Measurements from ENCODE around the gene ITGB1BP1. TPM values are rescaled to one million over a fixed set of nuclear protein-coding genes. Genes with fewer than 3 reads are reported as not detected.

Gene ITGB1BP1
- polyA plus RNA-seq, 1 of the 3 experiments (the other 2 are of a cell fraction): 56.6 TPM

- H3K9me2 ChIP-seq: no peaks in the 10 kb centered on the region
- no peak overlapping the region for H3K27ac ChIP-seq (ENCODE audit: low read depth in 2 of 2, low read length in 1 of 2)
- CTCF ChIA-PET: interaction anchor here (1.1 to 1.4 kb wide), 2 partner anchors 15 to 210 kb away, joined by 3 read pairs; no protein-coding TSS in a partner anchor
- no peak overlapping the region for H2AFZ ChIP-seq (ENCODE audit: low read depth)
- no peaks in the 10 kb centered on the region for H3K27me3 ChIP-seq (ENCODE audit: insufficient read depth)
- H3K4me1 ChIP-seq (ENCODE audit: control insufficient read depth in 1 of 2, insufficient read depth in 2 of 2, low read depth in 1 of 2, low read length in 1 of 2): peaks cover 0 to 3% of the 10 kb centered on the region in 2 experiments; a peak in 2 of 4 replicates
- H3K79me2 ChIP-seq (ENCODE audit: insufficient read depth): 0 out of 2 replicates have a peak, but pooled peaks cover 3% of the 10 kb centered on the region
- no peak overlapping the region for H3K9ac ChIP-seq
- TF ChIP-seq RXRA (IDR thresholded peaks at IDR 0.05; ENCODE audit: borderline replicate concordance, low read depth) (no peak), JUND (IDR thresholded peaks at IDR 0.05) (no peak), FOXM1 (IDR thresholded peaks at IDR 0.05; ENCODE audit: low read depth) (no peak), TAF1 (IDR thresholded peaks at IDR 0.05; ENCODE audit: borderline replicate concordance, low read depth, low read length) (no peak), RAD21 (IDR thresholded peaks at IDR 0.05; ENCODE audit: low read length) (no peak), MEF2A (IDR thresholded peaks at IDR 0.05; ENCODE audit: borderline replicate concordance, low read depth) (no peak), EP300 (IDR thresholded peaks at IDR 0.05; ENCODE audit: borderline replicate concordance in 1 of 2, low read depth in 1 of 2, low read length in 1 of 2) (no peak), POLR2AphosphoS5 (IDR thresholded peaks at IDR 0.05; ENCODE audit: low read depth, low read length) (no peak)
- H4K20me1 ChIP-seq (ENCODE audit: insufficient read depth): peaks cover 10% of the 10 kb centered on the region
- POLR2A ChIA-PET: interaction anchor here (0.6 kb wide), 1 partner anchor 209 kb away, joined by 3 read pairs; no protein-coding TSS in a partner anchor
- 90% methylated on average over 13 of the region's 13 CpGs for WGBS (ENCODE audit: low lambda C conversion rate)
- DNase-seq: no peak
- H3F3A ChIP-seq (replicated peaks; ENCODE audit: insufficient read depth): peaks cover 58% of the 10 kb centered on the region
- no peak overlapping the region for H3K4me3 ChIP-seq (ENCODE audit: low read depth in 2 of 2, low read length in 1 of 2)
- H3K9me3 ChIP-seq: no peaks in the 10 kb centered on the region
- peaks cover 64% of the 10 kb centered on the region in 2 experiments for H3K36me3 ChIP-seq (replicated peaks in 1 of 2; ENCODE audit: control insufficient read depth in 1 of 2, insufficient read depth in 2 of 2, low read length in 1 of 2)
- no peak overlapping the region for H3K4me2 ChIP-seq
Observed at GRCh38 chr2:9406529-9407362, 16.6 kb downstream of the ITGB1BP1 start.

- Histone ChIP-seq H3K9ac (no peak overlapping the region), H2AFZ (ENCODE audit: low read depth) (no peak overlapping the region), H3K9me2 (no peaks in the 10 kb centered on the region), H3F3A (replicated peaks; ENCODE audit: insufficient read depth) (peaks cover 51% of the 10 kb centered on the region), H3K79me2 (ENCODE audit: insufficient read depth) (no peaks in the 10 kb centered on the region), H3K9me3 (no peaks in the 10 kb centered on the region), H4K20me1 (ENCODE audit: insufficient read depth) (peaks cover 10% of the 10 kb centered on the region), H3K36me3 (replicated peaks in 1 of 2; ENCODE audit: control insufficient read depth in 1 of 2, insufficient read depth in 2 of 2, low read length in 1 of 2) (peaks cover 57 to 75% of the 10 kb centered on the region in 2 experiments), H3K4me3 (ENCODE audit: low read depth in 2 of 2, low read length in 1 of 2) (no peak overlapping the region), H3K4me2 (no peak overlapping the region), H3K27me3 (ENCODE audit: insufficient read depth) (no peaks in the 10 kb centered on the region), H3K4me1 (ENCODE audit: control insufficient read depth in 1 of 2, insufficient read depth in 2 of 2, low read depth in 1 of 2, low read length in 1 of 2) (peaks cover 0 to 3% of the 10 kb centered on the region in 2 experiments; a peak in 2 of 4 replicates), H3K27ac (ENCODE audit: low read depth in 2 of 2, low read length in 1 of 2) (no peak overlapping the region)
- ChIA-PET POLR2A (no interaction called here), CTCF (no interaction called here)
- DNase-seq: no peak
- WGBS (ENCODE audit: low lambda C conversion rate): 95% methylated on average over 2 of the region's 2 CpGs
- TF ChIP-seq TAF1 (IDR thresholded peaks at IDR 0.05; ENCODE audit: borderline replicate concordance, low read depth, low read length): no peak
- no peak for TF ChIP-seq RCOR1 (IDR thresholded peaks at IDR 0.05; ENCODE audit: low read length)
- TF ChIP-seq USF2 (IDR thresholded peaks at IDR 0.05; ENCODE audit: borderline replicate concordance, low read depth, low read length): no peak
- TF ChIP-seq, protein P1, sequence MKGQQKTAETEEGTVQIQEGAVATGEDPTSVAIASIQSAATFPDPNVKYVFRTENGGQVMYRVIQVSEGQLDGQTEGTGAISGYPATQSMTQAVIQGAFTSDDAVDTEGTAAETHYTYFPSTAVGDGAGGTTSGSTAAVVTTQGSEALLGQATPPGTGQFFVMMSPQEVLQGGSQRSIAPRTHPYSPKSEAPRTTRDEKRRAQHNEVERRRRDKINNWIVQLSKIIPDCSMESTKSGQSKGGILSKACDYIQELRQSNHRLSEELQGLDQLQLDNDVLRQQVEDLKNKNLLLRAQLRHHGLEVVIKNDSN (IDR thresholded peaks at IDR 0.05; ENCODE audit: borderline replicate concordance, low read depth): no peak
- TF ChIP-seq, protein P2, sequence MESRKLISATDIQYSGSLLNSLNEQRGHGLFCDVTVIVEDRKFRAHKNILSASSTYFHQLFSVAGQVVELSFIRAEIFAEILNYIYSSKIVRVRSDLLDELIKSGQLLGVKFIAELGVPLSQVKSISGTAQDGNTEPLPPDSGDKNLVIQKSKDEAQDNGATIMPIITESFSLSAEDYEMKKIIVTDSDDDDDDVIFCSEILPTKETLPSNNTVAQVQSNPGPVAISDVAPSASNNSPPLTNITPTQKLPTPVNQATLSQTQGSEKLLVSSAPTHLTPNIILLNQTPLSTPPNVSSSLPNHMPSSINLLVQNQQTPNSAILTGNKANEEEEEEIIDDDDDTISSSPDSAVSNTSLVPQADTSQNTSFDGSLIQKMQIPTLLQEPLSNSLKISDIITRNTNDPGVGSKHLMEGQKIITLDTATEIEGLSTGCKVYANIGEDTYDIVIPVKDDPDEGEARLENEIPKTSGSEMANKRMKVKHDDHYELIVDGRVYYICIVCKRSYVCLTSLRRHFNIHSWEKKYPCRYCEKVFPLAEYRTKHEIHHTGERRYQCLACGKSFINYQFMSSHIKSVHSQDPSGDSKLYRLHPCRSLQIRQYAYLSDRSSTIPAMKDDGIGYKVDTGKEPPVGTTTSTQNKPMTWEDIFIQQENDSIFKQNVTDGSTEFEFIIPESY (IDR thresholded peaks at IDR 0.05; ENCODE audit: borderline replicate concordance, low read depth): no peak
- TF ChIP-seq SMC3 (IDR thresholded peaks at IDR 0.05; ENCODE audit: low read depth, low read length): no peak
- TF ChIP-seq NRF1 (IDR thresholded peaks at IDR 0.05; ENCODE audit: low read depth, low read length): no peak
- TF ChIP-seq FOXJ3 (CRISPR knock-in tag; IDR thresholded peaks at IDR 0.05): no peak
- TF ChIP-seq, protein P3, sequence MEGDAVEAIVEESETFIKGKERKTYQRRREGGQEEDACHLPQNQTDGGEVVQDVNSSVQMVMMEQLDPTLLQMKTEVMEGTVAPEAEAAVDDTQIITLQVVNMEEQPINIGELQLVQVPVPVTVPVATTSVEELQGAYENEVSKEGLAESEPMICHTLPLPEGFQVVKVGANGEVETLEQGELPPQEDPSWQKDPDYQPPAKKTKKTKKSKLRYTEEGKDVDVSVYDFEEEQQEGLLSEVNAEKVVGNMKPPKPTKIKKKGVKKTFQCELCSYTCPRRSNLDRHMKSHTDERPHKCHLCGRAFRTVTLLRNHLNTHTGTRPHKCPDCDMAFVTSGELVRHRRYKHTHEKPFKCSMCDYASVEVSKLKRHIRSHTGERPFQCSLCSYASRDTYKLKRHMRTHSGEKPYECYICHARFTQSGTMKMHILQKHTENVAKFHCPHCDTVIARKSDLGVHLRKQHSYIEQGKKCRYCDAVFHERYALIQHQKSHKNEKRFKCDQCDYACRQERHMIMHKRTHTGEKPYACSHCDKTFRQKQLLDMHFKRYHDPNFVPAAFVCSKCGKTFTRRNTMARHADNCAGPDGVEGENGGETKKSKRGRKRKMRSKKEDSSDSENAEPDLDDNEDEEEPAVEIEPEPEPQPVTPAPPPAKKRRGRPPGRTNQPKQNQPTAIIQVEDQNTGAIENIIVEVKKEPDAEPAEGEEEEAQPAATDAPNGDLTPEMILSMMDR (IDR thresholded peaks at IDR 0.05): no peak
- no peak for TF ChIP-seq REST (IDR thresholded peaks at IDR 0.05; ENCODE audit: low read depth, low read length)
Observed at GRCh38 chr2:9405636-9406035, 17.7 kb downstream of the ITGB1BP1 start.

Measured in SK-N-SH (cell line).